CD4-positive, alpha-beta memory T cell (primary cell): ENCODE results near the gene TENM3. TPM values are rescaled to one million over a fixed set of nuclear protein-coding genes. Genes with fewer than 3 reads are reported as not detected.

Source experiments
- CTCF ChIA-PET: fragments of 350-600 bp; sonication (Branson Sonifier 250); formaldehyde crosslinking; loops from one replicate; lab custom pipeline; 2021; ENCODE audit warnings: inconsistent platforms; ENCODE audit not compliant: partially characterized antibody; lab: Charles Lee
- POLR2A ChIA-PET: fragments of 350-600 bp; sonication (Branson Sonifier 250); formaldehyde crosslinking; loops from one replicate; lab custom pipeline; 2021; ENCODE audit not compliant: partially characterized antibody; lab: Charles Lee
- DNase-seq, 5 donors: peaks; one replicate each; pipeline versions ENCODE4 v3.0.0 to v3.0.0-alpha.2; 2020 to 2022; ENCODE audit warnings: mixed read lengths in 1 of 5
- H3K27ac ChIP-seq: one replicate; pipeline ENCODE4 v1.7.0; 2013; ENCODE audit warnings: low read depth, low read length
- H3K27me3 ChIP-seq: 2 replicates; pipeline ENCODE4 v1.7.0; 2013; ENCODE audit warnings: mild to moderate bottlenecking, low read length, moderate library complexity; ENCODE audit not compliant: insufficient read depth
- H3K36me3 ChIP-seq: 2 replicates; pipeline ENCODE4 v1.7.0; 2013; ENCODE audit warnings: mild to moderate bottlenecking, low read length, moderate library complexity; ENCODE audit not compliant: insufficient read depth
- H3K4me1 ChIP-seq: 2 replicates; pipeline ENCODE4 v1.7.0; 2013; ENCODE audit warnings: mild to moderate bottlenecking, low read length, moderate library complexity; ENCODE audit not compliant: insufficient read depth
- H3K4me3 ChIP-seq, 2 donors: one replicate each; pipeline ENCODE4 v1.7.0; 2013; ENCODE audit warnings: low read length in 2 of 2, mild to moderate bottlenecking in 1 of 2
- H3K9me3 ChIP-seq, 2 donors: one replicate each; pipeline ENCODE4 v1.7.0; 2013; ENCODE audit warnings: low read length in 2 of 2, control low read depth in 1 of 2; ENCODE audit not compliant: control insufficient read depth in 1 of 2
- H3K27ac Mint-ChIP-seq, 7 donors: one replicate each; pipeline ENCODE4 v1.8.0; 2020 to 2021; ENCODE audit warnings: mixed read lengths in 7 of 7, mild to moderate bottlenecking in 6 of 7, inconsistent platforms in 3 of 7, moderate library complexity in 3 of 7
- H3K27me3 Mint-ChIP-seq, 2 donors: one replicate each; pipeline ENCODE4 v1.8.0; 2020 to 2021; ENCODE audit warnings: mixed read lengths in 2 of 2
- H3K36me3 Mint-ChIP-seq, 2 donors: one replicate each; pipeline ENCODE4 v1.8.0; 2020 to 2021; ENCODE audit warnings: mixed read lengths in 2 of 2, inconsistent platforms in 1 of 2, mild to moderate bottlenecking in 1 of 2
- H3K4me1 Mint-ChIP-seq, 4 donors: one replicate each; pipeline ENCODE4 v1.8.0; 2020 to 2021; ENCODE audit warnings: mixed read lengths in 4 of 4, mild to moderate bottlenecking in 1 of 4
- H3K4me3 Mint-ChIP-seq, 8 donors: one replicate each; pipeline ENCODE4 v1.8.0; 2020 to 2021; ENCODE audit warnings: mixed read lengths in 8 of 8, mild to moderate bottlenecking in 7 of 8, moderate library complexity in 6 of 8, inconsistent platforms in 3 of 8
- H3K9me3 Mint-ChIP-seq, 8 donors: one replicate each; pipeline ENCODE4 v1.8.0; 2020 to 2021; ENCODE audit warnings: mixed read lengths in 8 of 8, mild to moderate bottlenecking in 5 of 8, inconsistent platforms in 3 of 8, moderate library complexity in 1 of 8
- intact Hi-C: fragments of 100-400 bp; cut with micrococcal nuclease; formaldehyde crosslinking; loops from one replicate; pipeline ENCODE4 v1.15.1; 2023
- polyA plus RNA-seq, 2 donors: library from polyadenylated mRNA; unstranded; fragments of 300-500 nt; fragmentation: Illumina TruSeq; gene quantifications; one replicate each; pipeline ENCODE4 v1.2.3, GENCODE V29; 2021
- total RNA-seq, 2 experiments: library from RNA; stranded (reverse); gene quantifications; one replicate each; pipeline ENCODE4 v1.2.3, GENCODE V29; 2021

TENM3 gene
- total and polyA plus RNA-seq, 4 experiments from 2014 or later, result not detected

- H3K27ac ChIP-seq, result no peak overlapping the region
- Mint-ChIP-seq H3K4me1 (no peaks in the 10 kb centered on the region), H3K27ac (no peak overlapping the region), H3K4me3 (no peak overlapping the region), H3K27me3 (peaks cover 9 to 10% of the 10 kb centered on the region in 2 donors), H3K36me3 (no peaks in the 10 kb centered on the region), H3K9me3 (no peaks in the 10 kb centered on the region)
- intact Hi-C loops, result no loop called here
- no peak for DNase-seq
- H3K36me3 ChIP-seq, result no peaks in the 10 kb centered on the region
- no peaks in the 10 kb centered on the region for H3K4me1 ChIP-seq
- no peak overlapping the region for H3K4me3 ChIP-seq
- no peaks in the 10 kb centered on the region for H3K9me3 ChIP-seq
- ChIA-PET CTCF (no interaction called here), POLR2A (no interaction called here)
- no peaks in the 10 kb centered on the region for H3K27me3 ChIP-seq
Measured at GRCh38 chr4:182521011-182521410, 277.8 kb downstream of the TENM3 start.

GRCh38 chr4:182528819-182529218 lies 285.6 kb downstream of the TENM3 start:
- Histone ChIP-seq H3K27ac (no peak overlapping the region), H3K9me3 (no peaks in the 10 kb centered on the region), H3K27me3 (no peaks in the 10 kb centered on the region), H3K36me3 (no peaks in the 10 kb centered on the region), H3K4me3 (no peak overlapping the region), H3K4me1 (no peaks in the 10 kb centered on the region)
- intact Hi-C loops, result no loop called here
- H3K4me1 Mint-ChIP-seq, result no peaks in the 10 kb centered on the region
- no peak for DNase-seq
- H3K27ac Mint-ChIP-seq, result no peak overlapping the region
- ChIA-PET POLR2A (no interaction called here), CTCF (no interaction called here)
- H3K4me3 Mint-ChIP-seq, result no peak overlapping the region
- peaks cover 7 to 8% of the 10 kb centered on the region in 2 donors for H3K27me3 Mint-ChIP-seq
- H3K36me3 Mint-ChIP-seq, result no peaks in the 10 kb centered on the region
- no peaks in the 10 kb centered on the region for H3K9me3 Mint-ChIP-seq

- no peak overlapping the region for H3K4me3 Mint-ChIP-seq
- intact Hi-C loops, result no loop called here
- CTCF ChIA-PET, result no interaction called here
- DNase-seq, result no peak
- Histone ChIP-seq H3K27me3 (no peaks in the 10 kb centered on the region), H3K27ac (no peak overlapping the region), H3K9me3 (no peaks in the 10 kb centered on the region), H3K4me1 (no peaks in the 10 kb centered on the region), H3K36me3 (no peaks in the 10 kb centered on the region), H3K4me3 (no peak overlapping the region)
- H3K27ac Mint-ChIP-seq, result no peak overlapping the region
- peaks cover 4 to 6% of the 10 kb centered on the region in 2 donors for H3K27me3 Mint-ChIP-seq
- no peaks in the 10 kb centered on the region for H3K9me3 Mint-ChIP-seq
- H3K36me3 Mint-ChIP-seq, result no peaks in the 10 kb centered on the region
- no peaks in the 10 kb centered on the region for H3K4me1 Mint-ChIP-seq
- POLR2A ChIA-PET, result no interaction called here
Measured at GRCh38 chr4:182530451-182530850, 287.2 kb downstream of the TENM3 start.

GRCh38 chr4:182531555-182532162 lies 288.5 kb downstream of the TENM3 start:
- peaks cover 0 to 2% of the 10 kb centered on the region in 2 donors for H3K27me3 Mint-ChIP-seq
- Histone ChIP-seq H3K9me3 (no peaks in the 10 kb centered on the region), H3K27ac (no peak overlapping the region), H3K4me3 (no peak overlapping the region), H3K4me1 (no peaks in the 10 kb centered on the region), H3K36me3 (no peaks in the 10 kb centered on the region), H3K27me3 (no peaks in the 10 kb centered on the region)
- CTCF ChIA-PET, result no interaction called here
- POLR2A ChIA-PET, result no interaction called here
- H3K27ac Mint-ChIP-seq, result no peak overlapping the region
- H3K9me3 Mint-ChIP-seq, result no peaks in the 10 kb centered on the region
- H3K4me3 Mint-ChIP-seq, result no peak overlapping the region
- no peak for DNase-seq
- intact Hi-C loops, result no loop called here
- no peaks in the 10 kb centered on the region for H3K4me1 Mint-ChIP-seq
- H3K36me3 Mint-ChIP-seq, result no peaks in the 10 kb centered on the region

- Histone ChIP-seq H3K4me3 (no peak overlapping the region), H3K27me3 (no peaks in the 10 kb centered on the region), H3K36me3 (no peaks in the 10 kb centered on the region), H3K27ac (no peak overlapping the region), H3K9me3 (no peaks in the 10 kb centered on the region), H3K4me1 (no peaks in the 10 kb centered on the region)
- no peak overlapping the region for H3K27ac Mint-ChIP-seq
- no peaks in the 10 kb centered on the region for H3K36me3 Mint-ChIP-seq
- H3K9me3 Mint-ChIP-seq, result no peaks in the 10 kb centered on the region
- ChIA-PET CTCF (no interaction called here), POLR2A (no interaction called here)
- H3K4me3 Mint-ChIP-seq, result no peak overlapping the region
- peaks cover 0 to 2% of the 10 kb centered on the region in 2 donors for H3K27me3 Mint-ChIP-seq
- no peak for DNase-seq
- no peaks in the 10 kb centered on the region for H3K4me1 Mint-ChIP-seq
- intact Hi-C loops, result no loop called here
Measured at GRCh38 chr4:182532441-182532840, 289.2 kb downstream of the TENM3 start.

GRCh38 chr4:182533964-182534363 lies 290.8 kb downstream of the TENM3 start:
- H3K36me3 ChIP-seq, result no peaks in the 10 kb centered on the region
- intact Hi-C loops, result no loop called here
- POLR2A ChIA-PET, result no interaction called here

GRCh38 chr4:182536221-182536811 lies 293.1 kb downstream of the TENM3 start:
- ChIA-PET POLR2A (no interaction called here), CTCF (no interaction called here)
- H3K36me3 ChIP-seq, result no peaks in the 10 kb centered on the region
- H3K4me3 ChIP-seq, result no peak overlapping the region
- no peaks in the 10 kb centered on the region for H3K27me3 Mint-ChIP-seq
- H3K4me1 ChIP-seq, result no peaks in the 10 kb centered on the region
- H3K27me3 ChIP-seq, result no peaks in the 10 kb centered on the region
- no peaks in the 10 kb centered on the region for H3K36me3 Mint-ChIP-seq
- H3K9me3 ChIP-seq, result no peaks in the 10 kb centered on the region
- H3K4me3 Mint-ChIP-seq, result no peak overlapping the region
- H3K4me1 Mint-ChIP-seq, result no peaks in the 10 kb centered on the region
- H3K27ac Mint-ChIP-seq, result no peak overlapping the region
- no peaks in the 10 kb centered on the region for H3K9me3 Mint-ChIP-seq
- H3K27ac ChIP-seq, result no peak overlapping the region
- intact Hi-C loops, result no loop called here
- no peak for DNase-seq

More at GRCh38 chr4:182533964-182534363, 290.8 kb downstream of the TENM3 start:
- H3K27ac Mint-ChIP-seq, result no peak overlapping the region
- Histone ChIP-seq H3K4me3 (no peak overlapping the region), H3K4me1 (no peaks in the 10 kb centered on the region), H3K27ac (no peak overlapping the region), H3K27me3 (no peaks in the 10 kb centered on the region), H3K9me3 (no peaks in the 10 kb centered on the region)
- no peaks in the 10 kb centered on the region for H3K4me1 Mint-ChIP-seq
- DNase-seq, result no peak
- H3K4me3 Mint-ChIP-seq, result no peak overlapping the region
- no peaks in the 10 kb centered on the region for H3K36me3 Mint-ChIP-seq
- no peaks in the 10 kb centered on the region for H3K9me3 Mint-ChIP-seq
- peaks cover 0 to 2% of the 10 kb centered on the region in 2 donors for H3K27me3 Mint-ChIP-seq
- CTCF ChIA-PET, result no interaction called here
